ENCODE results near the gene GTPBP1.
A peak's percentile ranks its signal among the peaks of the same experiment; 100 is the strongest.

The GTPBP1 gene

DNA sequence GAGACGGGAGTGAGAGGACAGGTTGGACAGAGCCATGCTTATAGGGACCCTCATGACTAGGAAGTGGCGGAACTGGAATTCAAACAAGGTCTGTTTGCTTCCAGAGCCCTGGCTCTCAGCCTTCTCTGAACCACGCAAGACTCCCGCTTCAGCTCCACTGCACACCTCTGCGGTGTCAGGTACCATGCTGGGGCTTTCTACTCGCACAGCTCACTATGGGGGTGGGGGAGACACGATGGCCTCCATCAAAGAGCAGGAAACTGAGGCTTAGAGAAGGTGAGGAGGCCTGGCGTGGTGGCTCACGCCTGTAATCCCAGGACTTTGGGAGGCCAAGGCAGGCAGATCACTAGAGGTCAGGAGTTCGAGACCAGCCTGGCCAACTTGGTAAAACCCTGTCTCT, 35.8 kb downstream of the GTPBP1 start:
- DNase-seq = no peak

- no peak for DNase-seq
Measured at GRCh38 chr22:38742176-38742942, 36.6 kb downstream of the GTPBP1 start.

GRCh38 chr22:38744981-38745380, 39.2 kb downstream of the GTPBP1 start:
- DNase-seq = no peak

DNA sequence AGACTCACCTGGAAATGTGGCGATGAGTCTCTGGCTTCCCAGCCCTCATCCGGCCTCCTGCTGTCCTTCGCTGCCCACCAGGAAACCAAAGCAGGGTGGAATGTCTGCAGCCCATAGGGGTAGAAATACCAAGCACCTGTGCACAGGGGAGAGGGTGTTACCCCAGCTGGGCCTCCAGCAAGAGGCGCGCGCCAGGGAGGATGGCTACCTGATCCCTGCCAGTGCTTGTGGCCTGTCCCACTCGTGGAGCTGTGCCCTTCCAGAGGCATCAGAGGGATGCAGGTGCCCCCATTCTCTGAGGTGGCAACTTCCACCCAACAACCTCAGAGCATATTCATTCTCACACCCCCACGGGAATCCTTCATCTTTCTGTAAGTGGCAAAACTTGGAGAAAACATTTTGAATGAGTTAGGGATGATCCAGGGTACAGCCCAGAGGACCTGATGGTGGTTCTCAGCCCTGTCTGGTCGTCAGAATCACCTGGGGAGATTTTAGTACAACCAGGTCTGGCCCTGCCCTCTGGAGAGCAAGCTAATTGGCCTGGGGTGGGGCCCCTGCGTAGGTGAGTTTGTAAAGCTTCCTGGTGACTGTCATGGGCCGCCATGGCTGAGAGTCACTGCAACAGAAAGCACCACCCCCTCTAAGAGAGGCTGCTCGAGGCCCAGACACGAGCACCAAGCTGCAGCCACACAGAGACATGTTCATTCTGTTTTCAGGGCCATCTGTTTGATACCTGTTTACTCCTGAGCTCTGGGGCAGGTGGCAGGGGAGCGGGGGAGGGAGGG, 40.1 kb downstream of the GTPBP1 start:
- DNase-seq = no peak

DNA sequence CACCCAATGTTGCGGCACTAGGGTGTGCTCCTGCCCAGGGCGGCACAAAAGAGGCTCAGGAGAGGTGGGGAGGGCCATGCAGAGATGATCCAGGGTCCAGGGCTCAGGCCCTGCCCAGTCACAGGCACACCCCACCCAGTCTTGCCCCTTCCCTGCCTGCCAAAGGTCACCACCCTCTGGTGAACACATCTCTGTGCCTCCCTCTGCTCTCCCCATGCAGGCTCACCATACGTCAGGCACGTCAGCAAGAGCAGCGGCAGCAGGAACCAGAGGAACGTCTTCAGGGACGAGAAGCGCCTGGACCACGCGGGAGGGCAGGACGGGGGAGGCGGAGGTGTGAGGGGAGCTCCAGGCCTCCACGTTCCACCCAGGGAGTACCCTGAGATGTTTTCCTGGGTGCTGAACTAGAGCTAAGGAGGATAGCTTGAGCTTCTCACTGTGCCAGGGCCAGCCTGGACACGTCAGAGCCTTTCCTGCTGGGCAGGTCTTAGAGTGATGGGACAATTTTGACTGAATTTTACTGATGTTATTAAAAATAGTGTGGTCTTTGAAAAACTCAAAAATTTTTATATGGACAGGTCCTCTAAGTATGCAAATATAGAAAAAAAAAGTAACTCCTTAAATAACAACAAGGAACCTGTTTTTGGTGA, 42.9 kb downstream of the GTPBP1 start:
- no peak for DNase-seq

GRCh38 chr22:38750104-38750503, 44.4 kb downstream of the GTPBP1 start:
- no peak for DNase-seq

GRCh38 chr22:38750638-38751037, 44.9 kb downstream of the GTPBP1 start:
- DNase-seq = no peak

GRCh38 chr22:38751066-38751421, 45.3 kb downstream of the GTPBP1 start:
- no peak for DNase-seq

GRCh38 chr22:38751422-38752346, 45.9 kb downstream of the GTPBP1 start:
- DNase-seq = peak; percentile 45 to 87

DNA sequence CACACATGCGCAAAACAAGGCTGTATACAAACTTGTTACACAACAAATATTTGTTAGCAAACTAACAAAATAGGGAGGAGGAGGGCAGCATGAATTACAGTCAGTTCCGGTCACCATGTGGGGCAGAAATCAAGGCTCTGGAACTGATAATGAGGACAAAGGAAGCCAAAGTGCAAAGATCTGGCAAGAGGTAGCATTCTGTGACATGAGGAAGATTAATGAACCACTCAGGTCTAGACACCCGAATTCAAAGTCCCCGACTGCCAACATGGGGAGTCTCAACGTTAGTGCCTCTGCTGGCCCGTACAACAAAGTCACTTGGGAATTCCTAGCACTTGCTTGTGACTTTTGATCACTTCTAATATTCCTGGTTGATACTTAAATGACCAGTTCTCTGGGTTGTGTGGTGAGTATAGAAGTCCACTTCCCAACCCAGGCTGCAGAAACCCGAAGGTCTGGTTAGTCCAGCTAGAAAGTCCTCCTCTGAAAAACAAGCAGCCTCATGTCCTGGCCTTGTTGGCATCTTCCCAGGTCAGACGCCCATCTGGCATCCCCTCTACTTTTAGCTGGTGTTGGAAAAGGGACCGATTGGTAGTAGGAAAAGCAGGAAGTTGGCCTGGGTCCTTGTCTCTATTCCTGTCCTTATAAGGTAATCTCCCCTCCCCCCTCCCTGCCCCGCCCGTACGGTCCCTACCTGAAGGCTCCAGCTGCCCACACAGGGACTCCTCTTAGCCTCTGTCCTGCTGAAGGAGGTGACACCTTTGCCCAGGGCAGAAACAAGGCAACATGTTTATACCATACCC, 48.4 kb downstream of the GTPBP1 start:
- no peak for DNase-seq

DNA sequence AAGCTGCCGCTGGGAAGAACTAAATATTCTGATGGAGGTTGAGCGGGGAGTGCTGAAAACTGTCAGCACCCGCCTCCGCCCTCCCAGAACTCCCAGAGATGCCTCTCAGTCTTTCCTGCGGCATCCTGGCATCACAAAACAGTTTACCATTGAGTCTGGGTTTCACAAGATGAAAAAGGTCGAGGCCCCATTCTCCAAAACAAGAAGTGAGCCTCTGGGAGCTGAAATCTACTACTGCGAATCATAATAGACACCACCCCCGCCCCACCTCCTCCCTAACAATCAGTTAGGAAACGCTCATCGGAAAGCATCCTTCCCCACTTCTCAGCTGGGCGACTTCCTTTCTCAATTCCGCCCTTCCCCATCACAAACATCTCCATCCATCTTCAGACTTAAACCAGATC, 49.0 kb downstream of the GTPBP1 start:
- peak; percentile 34 to 45 for DNase-seq

DNA sequence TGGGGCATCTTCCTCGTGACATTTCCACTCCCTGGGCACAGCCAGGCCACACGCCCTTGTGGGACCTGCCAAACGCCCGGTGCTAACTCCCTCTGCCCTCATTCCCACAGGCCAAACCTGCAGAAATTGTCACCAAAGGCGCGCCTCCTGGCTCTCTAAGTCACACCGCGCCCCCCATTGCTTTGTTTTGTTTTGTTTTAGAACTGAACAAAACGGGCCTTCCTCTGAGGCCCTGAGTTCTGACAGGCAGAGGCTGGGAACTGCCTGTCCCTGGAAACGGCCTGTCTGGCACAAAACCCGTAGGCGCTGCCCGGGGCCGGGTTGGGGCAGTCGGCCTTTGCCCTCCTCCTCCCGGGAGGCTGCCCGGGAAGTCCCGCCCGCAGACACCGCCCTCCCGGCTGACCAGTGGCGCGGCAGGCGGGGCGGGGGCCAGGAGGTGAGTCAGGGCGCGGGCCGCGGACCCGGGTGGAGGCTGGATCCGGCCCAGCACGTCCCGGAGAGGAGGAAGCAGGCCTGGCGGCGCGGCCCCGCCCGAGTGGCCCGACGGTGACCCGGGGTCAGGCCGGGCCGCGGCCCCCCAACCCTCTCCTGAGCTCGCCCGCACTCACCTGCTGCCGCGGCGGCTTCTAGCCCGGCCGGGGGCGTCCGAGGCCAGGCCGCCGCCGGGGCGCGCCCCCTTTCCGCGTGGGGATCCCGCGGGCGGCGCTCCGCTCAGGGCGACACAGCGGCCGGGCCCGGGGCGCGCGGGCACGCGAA, 49.6 kb downstream of the GTPBP1 start:
- DNase-seq = peak in 1 of 2 donors; percentile 79

- DNase-seq = peak; percentile 38 to 70
Measured at GRCh38 chr22:38755911-38756532, 50.3 kb downstream of the GTPBP1 start, which contains the start of gene SUN2. SUN2 (minus strand) TSS chr22:38755998; CDS start chr22:38752628, 3,370 bp downstream.

- peak in 1 of 2 donors; percentile 17 for DNase-seq
Measured at GRCh38 chr22:38756711-38757463, 51.1 kb downstream of the GTPBP1 start.

- DNase-seq = no peak
Measured at GRCh38 chr22:38757464-38757757, 51.7 kb downstream of the GTPBP1 start.

- DNase-seq = no peak
Measured at GRCh38 chr22:38758276-38758945, 52.7 kb downstream of the GTPBP1 start.

GRCh38 chr22:38759005-38759404, 53.3 kb downstream of the GTPBP1 start:
- no peak for DNase-seq

DNA sequence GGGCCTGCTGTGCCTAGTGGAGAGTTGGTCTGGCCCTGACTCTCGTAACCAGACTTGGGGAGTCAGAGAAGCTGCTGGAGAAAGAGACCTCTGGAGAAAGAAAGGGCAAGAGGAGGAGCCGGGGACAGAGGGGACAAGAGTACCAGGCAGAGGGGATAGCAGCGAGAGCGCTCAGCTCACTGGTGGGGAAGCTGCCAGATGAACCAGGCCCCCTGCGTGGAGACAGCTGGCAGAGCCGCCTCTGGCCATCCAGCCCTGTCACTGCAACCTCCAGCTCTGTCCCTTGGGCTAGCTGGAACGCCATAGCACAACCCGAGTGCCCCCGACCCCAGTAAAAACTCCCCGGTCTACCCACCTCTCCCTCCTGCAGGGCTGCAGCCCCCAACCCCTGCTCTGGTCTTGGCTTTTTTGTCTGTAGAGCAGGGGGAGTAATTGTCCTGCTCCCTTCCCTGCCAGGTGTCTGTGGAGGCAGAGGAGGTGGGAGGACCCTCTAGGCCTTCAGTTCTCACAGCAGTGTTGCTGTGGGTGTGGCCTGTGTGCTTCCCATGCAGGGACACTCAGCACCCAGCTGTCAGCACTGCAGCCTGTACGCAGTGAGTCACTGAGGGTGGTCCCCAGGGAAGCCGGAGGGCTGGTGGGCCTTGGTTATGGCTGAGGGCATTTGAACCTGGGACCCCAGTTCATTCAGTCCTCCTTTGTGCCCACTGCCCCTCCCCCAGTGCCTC, 54.9 kb downstream of the GTPBP1 start:
- no peak for DNase-seq

All from bone marrow (tissue), 2 donors.